ENCODE data around the gene NXNL1.
"Not testable (repeated sequence)": the region's sequence is repeated elsewhere in the genome, so short reads cannot be mapped to it uniquely, and the experiment has no call there.

The NXNL1 gene, protein sequence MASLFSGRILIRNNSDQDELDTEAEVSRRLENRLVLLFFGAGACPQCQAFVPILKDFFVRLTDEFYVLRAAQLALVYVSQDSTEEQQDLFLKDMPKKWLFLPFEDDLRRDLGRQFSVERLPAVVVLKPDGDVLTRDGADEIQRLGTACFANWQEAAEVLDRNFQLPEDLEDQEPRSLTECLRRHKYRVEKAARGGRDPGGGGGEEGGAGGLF

DNA sequence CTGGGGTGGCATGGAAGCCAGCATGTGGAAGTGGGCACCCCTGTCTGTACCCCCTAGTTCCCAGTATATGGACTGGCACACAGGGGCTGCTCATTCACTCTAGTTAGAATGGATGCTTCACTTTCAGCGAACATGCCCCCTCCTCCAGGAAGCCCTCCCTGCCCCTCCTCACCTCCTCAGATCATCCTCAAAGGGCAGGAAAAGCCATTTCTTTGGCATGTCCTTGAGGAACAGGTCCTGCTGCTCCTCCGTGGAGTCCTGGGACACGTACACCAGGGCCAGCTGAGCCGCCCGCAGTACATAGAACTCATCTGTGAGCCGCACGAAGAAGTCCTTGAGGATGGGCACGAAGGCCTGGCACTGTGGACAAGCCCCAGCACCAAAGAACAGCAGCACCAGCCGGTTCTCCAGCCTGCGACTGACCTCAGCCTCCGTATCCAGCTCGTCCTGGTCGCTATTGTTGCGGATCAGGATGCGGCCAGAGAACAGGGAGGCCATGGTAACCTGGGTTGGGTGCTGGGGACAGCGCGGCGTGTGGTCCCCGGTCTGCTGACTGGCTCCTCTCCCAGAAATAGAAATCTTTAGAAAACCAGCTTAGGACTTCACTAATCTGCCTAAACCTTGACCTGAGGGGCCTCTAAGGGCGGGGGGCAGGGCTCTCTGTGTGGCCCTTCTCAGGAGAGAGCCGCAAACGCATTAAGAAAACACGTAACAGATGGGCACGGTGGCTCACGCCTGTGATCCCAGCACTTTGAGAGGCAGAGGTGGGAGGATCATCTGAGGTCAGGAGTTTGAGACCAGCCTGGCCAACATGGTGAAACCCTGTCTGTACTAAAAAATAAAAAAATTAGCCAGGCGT lies at the start of gene NXNL1:
TSS of gene NXNL1 (minus strand) at position 555 of the 859 bp plus-strand sequence. CDS start at position 498, 57 bp downstream.
- DNase-seq: no peak

DNA sequence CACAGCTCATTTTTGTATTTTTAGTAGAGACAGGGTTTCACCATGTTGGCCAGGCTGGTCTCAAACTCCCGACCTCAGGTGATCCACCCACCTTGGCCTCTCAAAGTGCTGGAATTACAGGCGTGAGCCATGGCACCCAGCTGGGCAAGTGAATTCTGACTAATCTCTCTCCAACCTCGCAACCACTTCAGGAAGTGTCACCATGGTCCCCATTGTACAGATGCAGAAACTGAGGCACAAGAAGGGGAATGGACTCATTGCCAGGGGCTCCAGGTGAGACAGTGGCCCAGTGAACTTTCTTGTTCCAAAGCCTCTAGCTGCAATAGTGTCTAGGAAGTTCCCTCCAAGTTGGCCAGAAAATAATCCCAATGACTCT lies 47.8 kb upstream of the NXNL1 start:
- DNase-seq: not testable (repeated sequence)

DNA sequence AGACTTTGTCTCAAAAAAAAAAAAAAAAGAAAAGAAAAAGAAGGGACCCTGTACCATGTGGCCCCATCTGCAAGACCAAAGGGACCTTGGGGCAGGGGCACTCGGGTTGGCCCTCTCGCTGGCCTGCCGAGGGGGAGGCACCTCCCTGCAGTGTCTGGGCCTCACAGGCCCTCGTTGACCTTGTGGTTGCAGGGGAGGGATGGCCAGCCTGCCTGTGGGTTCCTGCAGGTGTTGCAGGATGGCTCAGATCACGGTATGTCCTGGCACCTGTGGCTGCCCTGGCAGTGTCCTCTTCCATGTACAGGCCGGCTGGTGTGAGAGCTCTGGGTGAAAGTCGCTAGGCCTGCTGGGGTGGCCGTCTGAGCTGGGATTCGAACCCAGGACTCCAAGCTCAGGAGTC lies 46.0 kb upstream of the NXNL1 start:
- DNase-seq: no peak

DNA sequence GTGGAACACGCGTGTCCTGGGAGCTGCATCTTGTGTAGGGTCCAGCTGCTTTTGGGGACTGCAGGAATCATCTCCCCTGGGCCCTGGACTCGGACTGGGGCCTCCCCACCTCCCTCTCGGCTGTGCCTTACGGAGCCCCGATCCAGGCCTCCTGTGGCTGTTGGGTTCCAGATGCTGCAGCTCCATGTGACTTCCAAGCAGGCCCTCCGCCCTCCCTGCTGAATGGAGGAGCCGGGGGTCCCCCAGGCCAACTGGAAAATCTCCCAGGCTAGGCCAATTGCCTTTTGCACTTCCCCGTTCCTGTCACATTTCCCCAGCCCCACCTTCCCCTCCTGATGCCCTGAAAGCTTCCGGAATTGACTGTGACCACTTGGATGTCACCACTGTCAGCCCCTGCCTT lies 44.5 kb upstream of the NXNL1 start:
- DNase-seq: no peak

DNA sequence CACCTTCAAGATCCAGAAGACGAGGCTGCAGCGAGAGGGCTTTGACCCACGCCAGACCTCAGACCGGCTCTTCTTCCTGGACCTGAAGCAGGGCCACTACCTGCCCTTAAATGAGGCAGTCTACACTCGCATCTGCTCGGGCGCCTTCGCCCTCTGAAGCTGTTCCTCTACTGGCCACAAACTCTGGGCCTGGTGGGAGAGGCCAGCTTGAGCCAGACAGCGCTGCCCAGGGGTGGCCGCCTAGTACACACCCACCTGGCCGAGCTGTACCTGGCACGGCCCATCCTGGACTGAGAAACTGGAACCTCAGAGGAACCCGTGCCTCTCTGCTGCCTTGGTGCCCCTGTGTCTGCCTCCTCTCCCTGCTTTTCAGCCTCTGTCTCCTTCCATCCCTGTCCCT lies 43.7 kb upstream of the NXNL1 start:
- no peak for DNase-seq

DNA sequence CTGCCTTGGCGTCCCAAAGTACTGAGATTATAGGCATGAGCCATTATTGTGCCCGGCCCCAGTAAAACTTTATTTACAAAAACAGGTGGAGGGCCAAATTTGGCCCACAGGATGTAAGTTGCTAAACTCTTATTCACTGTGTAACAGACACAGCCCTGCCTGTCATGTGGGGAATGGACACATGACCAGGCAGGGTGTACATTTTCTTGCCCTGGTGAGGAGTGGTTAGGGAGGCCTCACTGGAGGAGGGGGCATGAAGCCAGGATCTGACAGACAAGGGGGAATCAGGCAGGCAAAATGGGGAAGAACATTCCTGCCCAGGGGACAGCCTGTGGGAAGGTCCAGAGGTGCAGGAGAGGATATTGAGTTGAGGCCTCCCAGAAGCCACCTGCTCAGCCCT lies 43.3 kb upstream of the NXNL1 start:
- DNase-seq: no peak

DNA sequence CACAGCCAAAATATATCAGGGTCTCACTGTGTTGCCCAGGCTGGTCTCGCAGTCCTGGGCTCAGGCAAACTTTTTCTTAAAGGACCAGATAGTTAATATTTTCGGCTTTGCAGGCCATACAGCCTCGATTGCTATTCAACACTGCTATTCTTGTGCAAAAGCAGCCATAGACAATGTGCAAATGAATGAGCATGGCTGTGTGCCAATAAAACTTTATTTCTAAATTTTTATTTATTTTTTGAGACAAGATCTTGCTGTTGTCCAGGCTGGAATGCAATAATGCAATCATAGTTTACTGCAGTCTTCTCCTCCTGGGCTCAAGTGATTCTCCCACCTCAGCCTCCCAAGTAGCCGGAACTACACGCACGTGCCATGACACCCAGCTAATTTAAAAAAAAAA lies 42.5 kb upstream of the NXNL1 start:
- DNase-seq: no peak

DNA sequence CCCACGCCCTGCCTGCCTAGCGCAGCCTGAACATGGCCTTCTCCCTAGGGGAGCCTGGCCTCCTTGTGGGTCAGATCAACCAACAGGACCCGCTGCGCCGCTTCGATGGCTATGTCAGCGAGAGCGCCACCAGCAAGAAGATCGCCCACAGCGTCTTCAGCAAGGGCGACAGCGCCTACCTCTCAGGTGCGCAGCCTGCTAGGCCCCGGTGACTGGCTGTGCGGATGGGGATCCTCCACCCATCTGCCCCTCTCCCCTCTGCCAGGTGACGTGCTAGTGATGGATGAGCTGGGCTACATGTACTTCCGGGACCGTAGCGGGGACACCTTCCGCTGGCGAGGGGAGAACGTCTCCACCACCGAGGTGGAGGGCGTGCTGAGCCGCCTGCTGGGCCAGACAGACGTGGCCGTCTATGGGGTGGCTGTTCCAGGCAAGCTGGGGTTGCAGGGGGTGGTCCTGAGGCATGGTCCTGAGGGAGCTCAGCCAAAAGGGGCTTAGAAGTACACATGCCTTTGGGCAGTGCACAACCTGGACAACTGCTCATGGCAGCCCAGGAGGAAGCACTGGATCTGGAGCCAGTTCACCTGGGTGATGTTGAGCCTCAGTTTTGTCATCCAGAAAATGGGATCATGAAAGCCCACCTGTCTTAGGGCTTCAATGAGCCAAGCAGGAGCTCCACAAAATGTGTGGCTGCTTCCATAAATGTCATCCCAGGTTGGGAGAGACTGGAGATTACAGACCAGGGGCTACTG lies 39.9 kb upstream of the NXNL1 start:
- no peak for DNase-seq

DNA sequence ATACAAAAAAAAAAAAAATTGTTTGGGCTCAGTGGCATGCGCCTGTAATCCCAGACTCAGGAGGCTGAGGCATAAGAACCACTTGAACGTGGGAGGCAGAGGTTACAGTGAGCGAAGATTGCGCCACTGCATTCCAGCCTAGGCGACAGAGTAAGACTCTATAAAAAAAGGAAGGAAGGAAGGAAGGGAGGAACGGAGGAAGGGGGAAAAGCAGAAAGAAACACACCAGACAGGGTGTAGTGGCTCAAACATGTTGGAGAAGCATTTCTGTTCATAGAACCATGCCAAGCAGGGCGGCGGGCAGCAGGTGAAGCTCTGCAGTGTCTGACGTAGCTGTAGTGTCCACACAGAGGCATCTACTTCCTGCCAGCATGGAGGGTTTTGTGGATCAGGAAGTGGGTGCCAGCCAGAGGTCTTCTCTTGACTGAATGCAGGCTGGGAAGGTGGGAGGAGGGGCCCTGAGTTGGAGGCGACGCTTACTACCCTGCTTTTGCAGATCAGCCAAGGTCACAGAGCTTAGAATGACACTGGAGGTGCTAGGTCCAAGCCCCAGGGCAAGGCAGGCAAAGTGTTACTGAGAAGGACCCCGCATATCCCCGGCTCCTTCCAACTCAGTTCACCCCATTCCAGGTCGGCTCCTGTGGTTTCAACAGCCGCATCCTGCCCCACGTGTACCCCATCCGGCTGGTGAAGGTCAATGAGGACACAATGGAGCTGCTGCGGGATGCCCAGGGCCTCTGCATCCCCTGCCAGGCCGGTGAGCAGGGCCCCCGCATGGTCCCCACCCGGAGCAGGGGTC lies 39.1 kb upstream of the NXNL1 start:
- DNase-seq: no peak

DNA sequence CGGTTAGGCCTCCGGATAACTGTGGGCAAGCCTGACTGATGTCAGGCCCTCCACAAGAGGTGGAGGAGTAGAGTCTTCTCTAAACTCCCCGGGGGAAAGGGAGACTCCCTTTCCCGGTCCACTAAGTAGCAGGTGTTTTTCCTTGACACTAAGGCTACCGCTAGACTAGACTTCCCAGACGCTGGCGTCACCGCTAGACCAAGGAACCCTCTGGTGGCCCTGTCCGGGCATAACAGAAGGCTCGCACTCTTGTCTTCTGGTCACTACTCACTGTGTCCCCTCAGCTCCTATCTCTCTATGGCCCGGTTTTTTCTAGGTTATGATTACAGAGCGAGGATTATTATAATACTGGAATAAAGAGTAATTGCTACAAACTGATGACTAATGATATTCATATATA lies 38.3 kb upstream of the NXNL1 start:
- not testable (repeated sequence) for DNase-seq

DNA sequence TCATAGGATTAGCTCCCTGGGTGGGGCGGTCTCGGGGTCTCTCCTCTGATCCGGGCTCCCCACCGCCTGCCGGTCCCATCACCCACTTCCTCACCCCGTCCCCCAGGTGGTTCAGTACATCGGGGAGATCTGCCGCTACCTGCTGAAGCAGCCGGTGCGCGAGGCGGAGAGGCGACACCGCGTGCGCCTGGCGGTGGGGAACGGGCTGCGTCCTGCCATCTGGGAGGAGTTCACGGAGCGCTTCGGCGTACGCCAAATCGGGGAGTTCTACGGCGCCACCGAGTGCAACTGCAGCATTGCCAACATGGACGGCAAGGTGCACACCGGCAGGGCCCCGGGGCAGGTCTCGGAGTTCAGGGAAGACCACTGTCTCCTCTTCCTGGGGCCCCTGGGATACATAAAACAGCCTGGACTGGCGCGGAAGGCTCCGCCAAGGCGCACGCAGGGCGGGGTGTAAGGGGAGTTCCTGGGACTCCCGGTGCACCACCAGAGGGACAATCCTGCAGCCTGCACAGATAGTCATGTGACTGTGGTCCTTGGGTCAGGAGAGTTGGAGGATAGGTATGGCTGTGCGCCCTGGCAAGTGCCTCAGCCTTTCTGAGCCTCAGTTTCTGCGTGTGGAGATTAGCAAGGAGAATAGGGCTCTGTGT lies 36.5 kb upstream of the NXNL1 start:
- no peak for DNase-seq

DNA sequence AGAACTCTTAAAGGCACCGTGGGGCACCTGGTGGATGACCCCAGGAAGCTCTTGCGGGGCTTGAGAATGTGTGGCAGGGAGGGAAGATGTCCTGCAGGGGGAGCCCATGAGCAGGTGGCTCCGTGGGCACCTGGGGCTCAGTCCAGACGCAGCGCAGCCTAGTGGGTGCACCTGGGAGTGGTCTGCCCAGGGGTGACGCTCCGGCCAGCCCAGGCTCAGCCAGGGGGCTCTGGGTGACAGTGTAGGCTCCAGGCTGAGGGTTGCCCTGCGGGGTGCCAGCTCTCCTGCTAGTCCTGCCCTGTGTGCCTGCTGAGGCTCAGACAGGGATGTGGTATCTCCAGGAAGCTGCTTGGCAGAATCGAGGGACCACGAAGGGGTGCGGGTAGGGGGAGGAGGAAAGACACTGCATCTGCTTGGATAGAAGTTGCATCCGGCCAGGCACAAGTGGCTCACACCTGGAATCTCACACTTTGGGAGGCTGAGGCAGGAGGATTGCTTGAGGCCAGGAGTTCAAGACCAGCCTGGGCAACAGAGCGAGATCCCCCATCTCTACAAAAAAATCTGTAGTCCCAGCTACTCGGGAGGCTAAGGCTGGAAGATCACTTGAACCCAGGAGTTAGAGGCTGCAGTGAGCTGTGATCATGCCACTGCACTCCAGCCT lies 35.7 kb upstream of the NXNL1 start:
- peak; percentile 81 to 84 for DNase-seq

DNA sequence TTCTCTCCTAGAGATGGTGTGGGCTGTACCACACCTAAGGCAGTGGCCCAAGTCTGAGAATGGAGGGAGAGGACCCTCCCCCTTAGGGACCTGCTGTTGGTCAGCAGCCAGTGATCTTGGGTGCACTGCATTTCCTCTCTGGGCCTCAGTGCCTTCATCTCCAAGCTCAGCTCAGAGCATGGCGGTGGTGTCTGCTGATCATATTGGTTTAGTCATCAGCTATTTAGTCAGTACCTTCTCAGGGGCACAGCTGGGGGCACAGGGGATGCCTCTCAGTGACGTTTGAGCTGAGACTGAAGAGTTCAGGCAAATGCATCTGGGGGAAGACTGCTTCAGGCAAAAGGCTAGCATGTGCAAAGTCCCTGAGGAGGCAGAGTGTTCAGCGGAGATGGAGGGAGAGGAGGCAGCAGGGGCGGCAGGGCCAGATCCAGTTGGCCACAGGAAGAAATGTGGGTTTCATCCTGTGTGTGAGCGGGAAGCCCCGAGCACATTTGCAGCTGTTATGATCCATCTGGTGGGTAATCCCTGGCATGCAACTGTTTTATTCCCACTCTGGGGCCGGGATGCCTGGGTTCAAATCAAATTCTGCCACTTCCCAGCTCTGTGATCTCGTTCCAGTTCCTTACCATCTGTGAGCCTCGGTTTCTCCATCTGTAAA lies 35.0 kb upstream of the NXNL1 start:
- no peak for DNase-seq

DNA sequence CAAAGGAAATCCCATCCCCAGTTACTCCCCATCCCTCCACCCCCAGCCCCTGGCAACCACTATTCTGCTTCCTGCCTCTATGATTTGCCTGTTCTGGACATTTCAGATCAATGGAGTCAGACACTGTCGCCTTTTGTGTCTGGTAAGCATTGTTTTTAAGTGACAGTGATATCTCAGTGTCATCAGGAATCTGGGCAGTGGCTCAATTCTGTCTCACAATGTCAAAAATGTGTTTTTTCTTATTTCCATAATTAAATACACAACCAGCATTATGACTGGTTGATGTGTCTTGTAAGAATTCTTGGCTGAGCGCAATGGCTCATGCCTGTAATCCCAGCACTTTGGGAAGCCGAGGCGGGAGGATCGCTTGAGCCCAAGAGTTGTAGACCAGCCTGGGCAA lies 30.6 kb upstream of the NXNL1 start:
- no peak for DNase-seq

DNA sequence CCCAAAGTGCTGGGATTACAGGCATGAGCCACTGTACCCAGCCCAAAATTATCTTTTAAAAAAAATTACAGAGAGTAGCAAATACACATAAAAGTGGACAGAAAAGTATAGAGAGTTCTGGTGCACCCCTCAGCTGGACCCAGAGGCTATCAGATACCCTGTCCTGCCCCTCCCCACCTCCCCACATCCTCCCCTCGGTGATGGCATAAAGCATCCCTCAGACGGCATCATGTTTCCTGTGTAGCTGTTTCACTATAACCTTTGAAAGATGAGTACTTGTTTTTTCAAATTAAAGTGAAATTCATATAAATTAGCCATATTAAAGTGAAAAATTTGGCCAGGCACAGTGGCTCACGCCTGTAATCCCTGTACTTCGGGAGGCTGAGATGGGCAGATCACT lies 29.7 kb upstream of the NXNL1 start:
- peak; percentile 47 to 55 for DNase-seq

DNA sequence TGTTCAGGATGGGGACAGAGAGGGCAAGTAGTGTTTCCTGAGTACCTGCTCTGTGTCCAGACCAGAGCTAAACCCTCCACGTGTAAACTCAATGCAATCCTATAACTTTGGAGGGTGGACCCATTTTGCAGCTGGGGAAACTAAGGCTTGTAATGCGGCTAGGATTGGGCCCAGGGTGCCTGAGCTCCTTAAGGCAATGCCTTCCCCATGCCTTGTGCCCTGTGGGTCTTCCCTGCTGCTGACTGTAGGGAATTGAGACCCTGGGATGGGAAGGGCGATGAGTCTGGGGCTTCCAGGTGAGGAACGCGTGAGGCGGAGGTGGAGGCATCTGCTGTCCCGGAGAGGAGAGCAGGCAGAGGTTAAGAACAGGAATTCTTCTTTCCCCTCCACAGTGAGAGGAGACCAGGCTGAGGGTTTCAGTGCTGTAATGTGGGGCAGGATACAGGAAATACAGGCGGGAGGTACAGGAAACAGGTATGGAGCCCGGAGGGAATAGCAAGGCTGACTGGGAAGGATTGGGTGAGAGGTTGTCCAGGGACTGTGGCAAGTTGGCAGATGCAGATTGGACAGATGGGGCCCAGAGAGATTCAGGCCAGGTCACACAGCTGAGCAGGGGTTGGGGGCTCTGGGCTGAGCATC lies 28.8 kb upstream of the NXNL1 start:
- no peak for DNase-seq

DNA sequence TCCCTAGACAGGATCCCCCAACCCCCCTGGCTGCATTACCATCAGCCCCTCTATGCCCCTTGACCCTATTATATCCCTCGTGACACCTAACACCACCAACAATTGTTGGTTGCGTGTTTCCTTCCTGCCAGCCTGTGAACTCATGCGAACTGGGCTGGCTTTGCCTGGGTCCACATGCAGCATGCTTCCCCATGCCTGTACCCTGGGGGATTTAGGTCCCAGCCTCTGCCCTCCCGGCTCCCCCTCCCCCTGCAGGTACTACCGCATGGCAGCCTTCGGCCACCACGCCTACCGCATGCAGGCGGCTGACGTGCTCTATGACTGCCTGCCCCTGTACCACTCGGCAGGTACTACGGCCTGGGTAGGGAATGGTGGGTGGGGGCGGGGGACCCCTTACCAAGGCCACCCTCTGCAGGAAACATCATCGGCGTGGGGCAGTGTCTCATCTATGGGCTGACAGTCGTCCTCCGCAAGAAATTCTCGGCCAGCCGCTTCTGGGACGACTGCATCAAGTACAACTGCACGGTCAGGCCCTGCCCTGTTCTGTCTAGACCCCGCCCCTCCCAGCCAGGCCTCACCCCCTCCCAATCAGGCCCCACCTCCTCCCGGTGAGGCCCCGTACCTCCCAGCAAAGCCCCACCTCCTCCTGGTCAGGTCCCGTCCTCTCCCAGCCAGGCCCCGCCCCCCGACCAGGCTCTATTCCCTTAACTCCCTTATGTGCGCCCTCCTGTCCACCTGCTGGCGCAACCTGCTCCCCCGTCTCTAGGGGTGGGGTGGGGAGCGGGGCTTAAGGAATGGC lies 28.1 kb upstream of the NXNL1 start:
- DNase-seq: peak; percentile 83 to 85

DNA sequence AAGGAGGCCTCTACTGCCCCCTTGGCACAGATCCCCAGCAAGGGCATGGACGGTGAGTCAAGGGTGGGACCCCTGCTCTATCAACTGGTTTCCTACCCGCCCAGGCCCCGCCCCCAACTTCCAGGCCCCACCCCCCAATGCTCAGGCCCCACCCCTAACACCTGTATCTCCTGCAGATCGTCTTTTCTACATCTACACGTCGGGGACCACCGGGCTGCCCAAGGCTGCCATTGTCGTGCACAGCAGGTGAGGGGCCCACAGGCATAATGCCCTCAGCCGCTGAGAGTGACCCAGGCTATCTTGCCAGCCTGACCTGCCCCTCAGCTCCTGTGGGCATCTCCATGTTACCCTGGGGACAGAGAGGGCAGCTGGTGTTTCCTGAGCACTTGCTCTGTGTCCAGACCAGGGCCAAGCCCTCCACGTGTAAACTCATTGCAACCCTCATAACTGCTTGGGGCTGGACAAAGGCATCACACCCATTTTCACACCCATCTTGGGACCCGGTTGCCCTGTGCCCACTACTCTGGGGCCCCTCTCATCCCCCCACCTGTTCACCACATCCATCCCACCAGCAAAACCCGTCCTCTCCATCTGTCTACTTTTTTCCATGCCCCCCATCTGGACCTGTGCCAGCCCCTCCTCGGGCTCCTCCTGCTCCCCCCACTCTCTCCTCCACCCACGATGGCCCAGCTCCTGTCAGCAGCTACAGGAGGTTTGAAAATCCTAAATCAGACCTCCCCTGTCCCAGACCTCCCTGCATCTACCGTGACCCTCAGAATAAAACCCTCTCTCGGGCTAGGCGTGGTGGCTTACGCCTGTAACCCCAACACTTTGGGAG lies 26.8 kb upstream of the NXNL1 start:
- no peak for DNase-seq

Measured in CD4-positive, alpha-beta T cell treated with Interleukin-1 beta for 1 hour (primary cell).